ENCODE results near the gene EPHB1.

DNA sequence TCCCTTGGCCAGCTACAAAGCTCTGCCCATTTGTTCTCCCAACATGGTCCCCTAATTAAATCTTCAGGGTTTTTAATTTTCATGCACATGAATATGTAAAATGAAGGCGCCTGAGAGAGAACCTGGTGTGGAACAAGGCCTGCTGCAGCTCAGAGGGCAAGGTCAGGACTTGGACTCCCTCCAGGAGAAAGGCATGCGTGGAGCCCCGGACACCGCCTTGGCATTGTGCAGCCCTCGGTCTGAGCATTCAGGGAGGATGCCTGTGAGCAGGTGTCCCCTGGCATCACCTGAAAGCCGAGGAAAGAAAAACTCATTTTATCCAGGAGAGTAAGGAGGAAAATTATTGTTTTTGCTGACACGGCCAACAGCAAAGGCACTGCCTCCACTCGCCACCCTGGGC lies 33.8 kb upstream of the EPHB1 start:
- TF ChIP-seq CTCF (IDR thresholded peaks at IDR 0.05) (no peak), POLR2A (IDR thresholded peaks at IDR 0.05) (no peak)

Data from uterus (tissue), 2 donors.